ENCODE results near the gene TSHZ2.

DNA sequence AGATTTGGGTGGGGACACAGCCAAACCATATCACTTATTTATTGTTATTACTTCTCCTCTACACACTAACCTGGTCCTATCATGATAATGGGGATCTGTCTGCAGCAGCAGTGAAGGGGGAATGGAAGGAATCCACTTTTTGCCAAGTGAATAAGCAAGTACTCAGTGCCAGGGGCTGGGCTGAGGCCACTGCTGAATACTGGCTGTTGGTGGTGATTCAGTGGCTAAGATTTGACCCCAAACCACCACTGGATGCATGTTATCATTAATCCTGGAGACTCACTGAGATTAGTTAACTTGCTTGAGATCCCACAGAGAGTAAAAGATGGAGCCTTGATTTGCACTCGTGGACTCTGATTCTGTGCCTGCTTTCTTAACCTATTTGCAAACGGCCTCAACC lies 127.7 kb downstream of the TSHZ2 start:
- TF ChIP-seq, protein P1, sequence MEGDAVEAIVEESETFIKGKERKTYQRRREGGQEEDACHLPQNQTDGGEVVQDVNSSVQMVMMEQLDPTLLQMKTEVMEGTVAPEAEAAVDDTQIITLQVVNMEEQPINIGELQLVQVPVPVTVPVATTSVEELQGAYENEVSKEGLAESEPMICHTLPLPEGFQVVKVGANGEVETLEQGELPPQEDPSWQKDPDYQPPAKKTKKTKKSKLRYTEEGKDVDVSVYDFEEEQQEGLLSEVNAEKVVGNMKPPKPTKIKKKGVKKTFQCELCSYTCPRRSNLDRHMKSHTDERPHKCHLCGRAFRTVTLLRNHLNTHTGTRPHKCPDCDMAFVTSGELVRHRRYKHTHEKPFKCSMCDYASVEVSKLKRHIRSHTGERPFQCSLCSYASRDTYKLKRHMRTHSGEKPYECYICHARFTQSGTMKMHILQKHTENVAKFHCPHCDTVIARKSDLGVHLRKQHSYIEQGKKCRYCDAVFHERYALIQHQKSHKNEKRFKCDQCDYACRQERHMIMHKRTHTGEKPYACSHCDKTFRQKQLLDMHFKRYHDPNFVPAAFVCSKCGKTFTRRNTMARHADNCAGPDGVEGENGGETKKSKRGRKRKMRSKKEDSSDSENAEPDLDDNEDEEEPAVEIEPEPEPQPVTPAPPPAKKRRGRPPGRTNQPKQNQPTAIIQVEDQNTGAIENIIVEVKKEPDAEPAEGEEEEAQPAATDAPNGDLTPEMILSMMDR (IDR thresholded peaks at IDR 0.05): no peak
- no peak for TF ChIP-seq POLR2A (IDR thresholded peaks at IDR 0.05)

Data from testis (tissue), 2 donors.